T-helper 2 cell treated with Interferon-gamma antibody and Interleukin-4, amounts not matched to agents 100 ng/mL and 5 ng/mL, for 36 hours (primary cell): ENCODE results near the gene NINJ2. TPM values are rescaled to one million over a fixed set of nuclear protein-coding genes. Genes with fewer than 3 reads are reported as not detected.
"Not testable (repeated sequence)": the region's sequence is repeated elsewhere in the genome, so short reads cannot be mapped to it uniquely, and the experiment has no call there.

Experiments
- intact Hi-C: fragments of 100-400 bp; cut with micrococcal nuclease; formaldehyde crosslinking; loops from one replicate; pipeline ENCODE4 v1.15.1; 2023
- total RNA-seq: library from RNA; stranded (reverse); gene quantifications from 2 replicates; pipeline ENCODE4 v1.2.3, GENCODE V29; 2022

Gene NINJ2
- total RNA-seq, result 8.4 and 8.6 TPM in 2 replicates

GRCh38 chr12:663293-663871 is at the start of gene NINJ2:
Gene NINJ2, minus strand, starts transcription at chr12:663445. Its CDS starts 85 bp downstream, at chr12:663360.
- intact Hi-C loops, result loop anchor here (10.0 kb wide), 1 partner anchor 49 kb away; no protein-coding TSS in a partner anchor

GRCh38 chr12:712172-712863 is 49.1 kb upstream of the NINJ2 start:
- intact Hi-C loops, result no loop called here

- intact Hi-C loops, result no loop called here
Measured at GRCh38 chr12:709455-710020, 46.3 kb upstream of the NINJ2 start.

- intact Hi-C loops, result not testable (repeated sequence)
Measured at GRCh38 chr12:708084-708483, 44.8 kb upstream of the NINJ2 start.

- intact Hi-C loops, result no loop called here
Measured at GRCh38 chr12:704516-705242, 41.4 kb upstream of the NINJ2 start.

- intact Hi-C loops, result no loop called here
Measured at GRCh38 chr12:701896-702539, 38.8 kb upstream of the NINJ2 start.

- intact Hi-C loops, result no loop called here
Measured at GRCh38 chr12:700016-700415, 36.8 kb upstream of the NINJ2 start.

- intact Hi-C loops, result not testable (repeated sequence)
Measured at GRCh38 chr12:698222-698621, 35.0 kb upstream of the NINJ2 start.

- intact Hi-C loops, result no loop called here
Measured at GRCh38 chr12:697481-697880, 34.2 kb upstream of the NINJ2 start.

- intact Hi-C loops, result no loop called here
Measured at GRCh38 chr12:694734-695503, 31.7 kb upstream of the NINJ2 start.

GRCh38 chr12:693934-694533 is 30.8 kb upstream of the NINJ2 start:
- intact Hi-C loops, result no loop called here

GRCh38 chr12:692274-692673 is 29.0 kb upstream of the NINJ2 start:
- intact Hi-C loops, result no loop called here

- intact Hi-C loops, result no loop called here
Measured at GRCh38 chr12:690466-690865, 27.2 kb upstream of the NINJ2 start.

GRCh38 chr12:685388-685787 is 22.1 kb upstream of the NINJ2 start:
- intact Hi-C loops, result loop anchor here (1.0 to 5.0 kb wide), 3 partner anchors 11 to 67 kb away; partner anchors contain the start of gene WNK1

- intact Hi-C loops, result no loop called here
Measured at GRCh38 chr12:684416-684815, 21.2 kb upstream of the NINJ2 start.

GRCh38 chr12:681568-682256 is 18.5 kb upstream of the NINJ2 start:
- intact Hi-C loops, result no loop called here

- intact Hi-C loops, result no loop called here
Measured at GRCh38 chr12:678747-679712, 15.8 kb upstream of the NINJ2 start.

GRCh38 chr12:675562-675961 is 12.3 kb upstream of the NINJ2 start:
- intact Hi-C loops, result loop anchor here (2.0 kb wide), 1 partner anchor 75 kb away; no protein-coding TSS in a partner anchor
